Natural killer cell (primary cell): ENCODE data around the gene CPHXL2. TPM values are rescaled to one million over a fixed set of nuclear protein-coding genes. Genes with fewer than 3 reads are reported as not detected.

ENCODE experiments used
- ATAC-seq, 3 donors: fragments of 150-1000 bp in 2 of 3; fragments of 200-7000 bp in 1 of 3; cut with Tn5 transposase; 1 replicate in 1 of 3; 2 replicates in 2 of 3; pipeline ENCODE4 v1.10.0; 2021; ENCODE audit warnings: mild to moderate bottlenecking in 2 of 3, moderate library complexity in 2 of 3
- DNase-seq, 2 donors: peaks; one replicate each; pipeline versions ENCODE4 v3.0.0 to v3.0.0-alpha.2; 2013 to 2021; ENCODE audit warnings: mixed read lengths in 1 of 2
- H3K27ac ChIP-seq: one replicate; pipeline ENCODE4 v1.5.1; 2013; ENCODE audit warnings: mild to moderate bottlenecking, low read length
- H3K27me3 ChIP-seq: one replicate; pipeline ENCODE4 v1.6.1; 2013; ENCODE audit warnings: low read length; ENCODE audit not compliant: control insufficient read depth, insufficient read depth
- H3K36me3 ChIP-seq: one replicate; pipeline ENCODE4 v1.6.1; 2013; ENCODE audit warnings: low read length; ENCODE audit not compliant: control insufficient read depth, insufficient read depth
- H3K4me1 ChIP-seq: one replicate; pipeline ENCODE4 v1.6.1; 2013; ENCODE audit warnings: low read length; ENCODE audit not compliant: control insufficient read depth, insufficient read depth
- H3K4me3 ChIP-seq: one replicate; pipeline ENCODE4 v1.5.1; 2013; ENCODE audit warnings: low read length
- H3K9me3 ChIP-seq: one replicate; pipeline ENCODE4 v1.6.1; 2013; ENCODE audit warnings: low read length; ENCODE audit not compliant: control insufficient read depth, insufficient read depth
- H3K27ac Mint-ChIP-seq, 2 donors: one replicate each; pipeline ENCODE4 v1.8.0; 2022; ENCODE audit warnings: mild to moderate bottlenecking in 2 of 2, mixed read lengths in 2 of 2, moderate library complexity in 1 of 2
- H3K27me3 Mint-ChIP-seq, 2 donors: one replicate each; pipeline ENCODE4 v1.8.0; 2022; ENCODE audit warnings: low read depth in 2 of 2, mixed read lengths in 2 of 2
- H3K36me3 Mint-ChIP-seq: one replicate; pipeline ENCODE4 v1.8.0; 2022; ENCODE audit warnings: mixed read lengths
- H3K4me1 Mint-ChIP-seq, 2 donors: one replicate each; pipeline ENCODE4 v1.8.0; 2022; ENCODE audit warnings: mixed read lengths in 2 of 2
- H3K4me3 Mint-ChIP-seq: one replicate; pipeline ENCODE4 v1.8.0; 2022; ENCODE audit warnings: mild to moderate bottlenecking, moderate library complexity, mixed read lengths
- H3K9me3 Mint-ChIP-seq, 2 donors: one replicate each; pipeline ENCODE4 v1.8.0; 2022; ENCODE audit warnings: mixed read lengths in 2 of 2
- CTCF ChIP-seq: fragments of 200-600 bp; IDR thresholded peaks from one replicate; pipeline ENCODE4 v1.8.0; 2022; ENCODE audit warnings: antibody characterized with exemption
- WGBS: methylation state at CpG from one replicate; pipeline ENCODE4 v1.1.7; 2013; ENCODE audit warnings: missing lambda C conversion rate; ENCODE audit not compliant: insufficient coverage; 5-methylcytosine and 5-hydroxymethylcytosine counted together
- intact Hi-C: fragments of 100-400 bp; cut with micrococcal nuclease; formaldehyde crosslinking; loops from one replicate; pipeline ENCODE4 v1.14.2; 2022
- total RNA-seq, 4 donors: library from RNA; stranded (reverse); fragments of 120-200 nt in 1 of 4; gene quantifications; one replicate each; pipeline versions ENCODE4 v1.2.3 to v1.2.4, GENCODE V29; 2013 to 2022

CPHXL2 gene
- total RNA-seq, 3 donors from 2014 or later (not counting 1 experiment from before 2014, with no cell fraction given) = not detected

DNA sequence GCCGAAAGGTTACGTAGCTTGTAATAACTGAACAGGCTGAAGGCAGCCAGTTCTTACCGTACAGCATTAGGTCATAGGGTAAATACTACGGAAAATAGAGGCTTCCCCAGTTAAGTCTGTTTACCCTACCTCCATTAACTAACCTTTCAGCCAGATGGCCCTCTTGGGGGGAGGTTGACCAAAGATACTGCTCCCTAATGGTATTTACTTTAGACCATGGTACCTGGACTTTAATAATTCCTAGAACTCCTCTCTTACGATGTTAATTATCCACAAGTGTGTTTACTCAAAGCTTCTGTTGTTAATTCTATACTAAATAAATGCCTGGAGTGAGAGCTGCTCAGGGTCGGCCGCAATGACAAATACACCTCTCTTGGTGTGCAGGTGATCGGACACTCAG, 44.0 kb downstream of the CPHXL2 start:
- H3K27ac ChIP-seq = no peak overlapping the region
- no peaks in the 10 kb centered on the region for H3K27me3 ChIP-seq
- H3K4me3 Mint-ChIP-seq = no peak overlapping the region
- H3K36me3 Mint-ChIP-seq = peaks cover 39% of the 10 kb centered on the region
- no peak overlapping the region for H3K4me3 ChIP-seq
- WGBS = 99% methylated on average over 7 of the region's 8 CpGs
- H3K9me3 ChIP-seq = no peaks in the 10 kb centered on the region
- peaks cover 12 to 14% of the 10 kb centered on the region in 2 donors for H3K4me1 Mint-ChIP-seq
- TF ChIP-seq CTCF = no peak
- peaks cover 18% of the 10 kb centered on the region for H3K4me1 ChIP-seq
- intact Hi-C loops = no loop called here
- no peaks in the 10 kb centered on the region for H3K9me3 Mint-ChIP-seq
- DNase-seq = no peak
- H3K27ac Mint-ChIP-seq = no peak overlapping the region
- peaks cover 86% of the 10 kb centered on the region for H3K36me3 ChIP-seq
- H3K27me3 Mint-ChIP-seq = no peaks in the 10 kb centered on the region
- ATAC-seq = no peak

DNA sequence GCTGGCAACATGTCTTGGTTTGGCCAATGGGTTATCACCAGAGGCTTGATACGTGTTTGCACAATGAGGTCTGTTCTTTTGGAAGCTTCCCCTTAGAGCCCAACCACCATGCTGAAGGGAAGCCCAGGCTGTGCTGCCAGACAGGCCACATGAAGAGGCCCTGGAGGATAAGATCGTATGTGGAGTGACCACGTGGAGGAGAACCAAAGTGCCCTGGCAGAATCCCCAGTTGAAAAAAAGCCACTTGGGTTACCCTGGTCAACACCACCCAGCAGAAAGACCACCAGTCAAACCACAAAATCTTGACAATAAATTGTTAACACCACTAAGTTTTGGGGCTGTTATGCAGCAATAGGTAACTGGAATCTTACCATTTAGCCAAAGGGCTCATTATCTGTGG, 46.8 kb downstream of the CPHXL2 start:
- Histone ChIP-seq H3K27ac (no peak overlapping the region), H3K36me3 (peaks cover 82% of the 10 kb centered on the region), H3K4me1 (peaks cover 23% of the 10 kb centered on the region), H3K9me3 (no peaks in the 10 kb centered on the region), H3K27me3 (no peaks in the 10 kb centered on the region), H3K4me3 (no peak overlapping the region)
- TF ChIP-seq CTCF = no peak
- no peak for DNase-seq
- Mint-ChIP-seq H3K27ac (no peak overlapping the region), H3K36me3 (peaks cover 27% of the 10 kb centered on the region), H3K9me3 (no peaks in the 10 kb centered on the region), H3K27me3 (no peaks in the 10 kb centered on the region), H3K4me3 (no peak overlapping the region), H3K4me1 (peaks cover 23 to 27% of the 10 kb centered on the region in 2 donors)
- WGBS = 50% methylated on average over 3 of the region's 3 CpGs
- no peak for ATAC-seq
- intact Hi-C loops = no loop called here

DNA sequence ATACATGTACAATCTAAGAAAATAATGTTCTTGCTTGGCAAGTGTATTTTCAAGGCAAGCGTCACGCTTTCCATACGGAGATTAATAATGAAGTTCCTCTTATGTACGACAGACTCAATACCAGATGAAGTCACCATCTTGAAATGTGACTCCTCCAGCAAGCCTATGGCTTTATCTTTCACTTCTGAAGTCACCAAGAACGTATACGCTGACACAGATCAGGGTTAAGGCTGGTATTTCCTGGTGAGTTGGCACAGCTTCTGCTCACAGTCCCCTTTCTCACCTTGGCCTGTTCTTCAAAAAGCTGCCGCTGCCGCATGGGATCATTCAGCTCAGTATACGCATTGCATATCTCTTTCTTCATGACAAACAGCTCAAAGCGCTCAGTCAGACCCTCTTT, 47.7 kb downstream of the CPHXL2 start:
- WGBS = 97% methylated on average over 10 of the region's 10 CpGs
- Mint-ChIP-seq H3K4me3 (no peak overlapping the region), H3K9me3 (no peaks in the 10 kb centered on the region), H3K27ac (peak overlapping the region; percentile 47 to 85), H3K4me1 (peaks cover 23 to 27% of the 10 kb centered on the region in 2 donors), H3K36me3 (peaks cover 22% of the 10 kb centered on the region), H3K27me3 (no peaks in the 10 kb centered on the region)
- intact Hi-C loops = no loop called here
- no peak for TF ChIP-seq CTCF
- Histone ChIP-seq H3K4me1 (peaks cover 23% of the 10 kb centered on the region), H3K27ac (no peak overlapping the region), H3K36me3 (peaks cover 74% of the 10 kb centered on the region), H3K27me3 (no peaks in the 10 kb centered on the region), H3K4me3 (no peak overlapping the region), H3K9me3 (no peaks in the 10 kb centered on the region)
- no peak for DNase-seq
- no peak for ATAC-seq

DNA sequence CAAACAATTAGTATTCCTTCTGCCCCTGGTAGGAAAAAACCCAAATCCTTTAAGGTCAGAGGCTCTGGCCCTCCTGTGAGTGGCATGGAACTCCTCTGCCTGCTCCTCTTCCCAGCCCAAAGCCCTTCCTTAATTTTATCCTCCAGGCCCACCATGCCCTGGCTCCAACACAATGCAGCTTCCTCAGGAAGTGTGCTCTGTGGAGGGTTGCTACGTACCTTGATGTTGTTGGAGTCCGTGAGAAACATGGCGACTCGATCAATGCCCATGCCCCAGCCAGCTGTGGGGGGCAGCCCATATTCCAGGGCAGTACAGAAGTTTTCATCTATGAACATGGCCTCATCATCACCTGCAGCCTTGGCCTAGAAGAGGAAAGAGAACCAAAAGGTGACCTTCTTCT, 48.5 kb downstream of the CPHXL2 start:
- H3K36me3 ChIP-seq = peaks cover 68% of the 10 kb centered on the region
- peaks cover 17% of the 10 kb centered on the region for H3K36me3 Mint-ChIP-seq
- DNase-seq (no peak), ATAC-seq (no peak)
- peaks cover 28% of the 10 kb centered on the region for H3K4me1 ChIP-seq
- H3K4me3 ChIP-seq = no peak overlapping the region
- H3K9me3 Mint-ChIP-seq = no peaks in the 10 kb centered on the region
- no peaks in the 10 kb centered on the region for H3K9me3 ChIP-seq
- H3K4me1 Mint-ChIP-seq = peaks cover 23 to 27% of the 10 kb centered on the region in 2 donors
- H3K27me3 Mint-ChIP-seq = no peaks in the 10 kb centered on the region
- no peak for TF ChIP-seq CTCF
- intact Hi-C loops = no loop called here
- no peaks in the 10 kb centered on the region for H3K27me3 ChIP-seq
- H3K27ac ChIP-seq = peak overlapping the region; percentile 27
- 88% methylated on average over 4 of the region's 4 CpGs for WGBS
- H3K4me3 Mint-ChIP-seq = no peak overlapping the region
- peak overlapping the region; percentile 47 to 85 for H3K27ac Mint-ChIP-seq
